Measurements from ENCODE around the gene PADI4. TPM values are rescaled to one million over a fixed set of nuclear protein-coding genes. Genes with fewer than 3 reads are reported as not detected.

The PADI4 gene
- total RNA-seq, 1 donor from 2014 or later, result not detected

DNA sequence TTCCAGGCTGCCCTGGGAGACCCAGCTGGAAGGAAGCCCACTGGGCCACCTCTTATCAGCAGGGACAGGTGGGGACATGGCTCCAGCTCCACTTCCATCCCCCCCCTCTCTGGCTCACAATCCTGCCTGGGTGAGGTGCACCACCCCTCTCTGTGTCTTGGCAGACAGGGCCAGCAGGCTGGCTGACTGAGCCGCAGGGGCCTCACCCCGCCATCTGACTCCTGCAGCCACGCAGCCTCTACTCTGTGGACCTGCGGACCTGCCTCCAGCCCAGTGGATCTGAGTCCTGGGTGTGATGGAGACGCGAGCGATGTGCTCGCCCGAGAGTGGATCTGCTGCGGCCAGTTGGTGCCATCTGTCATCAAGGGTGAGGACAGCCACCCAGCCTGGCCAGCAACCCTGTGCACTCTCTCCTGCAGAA, 101.4 kb downstream of the PADI4 start:
- H3K4me3 ChIP-seq (ENCODE audit: low read depth, low read length), result no peak overlapping the region
- no peak for DNase-seq (ENCODE audit: low read depth)
- TF ChIP-seq, protein P1, sequence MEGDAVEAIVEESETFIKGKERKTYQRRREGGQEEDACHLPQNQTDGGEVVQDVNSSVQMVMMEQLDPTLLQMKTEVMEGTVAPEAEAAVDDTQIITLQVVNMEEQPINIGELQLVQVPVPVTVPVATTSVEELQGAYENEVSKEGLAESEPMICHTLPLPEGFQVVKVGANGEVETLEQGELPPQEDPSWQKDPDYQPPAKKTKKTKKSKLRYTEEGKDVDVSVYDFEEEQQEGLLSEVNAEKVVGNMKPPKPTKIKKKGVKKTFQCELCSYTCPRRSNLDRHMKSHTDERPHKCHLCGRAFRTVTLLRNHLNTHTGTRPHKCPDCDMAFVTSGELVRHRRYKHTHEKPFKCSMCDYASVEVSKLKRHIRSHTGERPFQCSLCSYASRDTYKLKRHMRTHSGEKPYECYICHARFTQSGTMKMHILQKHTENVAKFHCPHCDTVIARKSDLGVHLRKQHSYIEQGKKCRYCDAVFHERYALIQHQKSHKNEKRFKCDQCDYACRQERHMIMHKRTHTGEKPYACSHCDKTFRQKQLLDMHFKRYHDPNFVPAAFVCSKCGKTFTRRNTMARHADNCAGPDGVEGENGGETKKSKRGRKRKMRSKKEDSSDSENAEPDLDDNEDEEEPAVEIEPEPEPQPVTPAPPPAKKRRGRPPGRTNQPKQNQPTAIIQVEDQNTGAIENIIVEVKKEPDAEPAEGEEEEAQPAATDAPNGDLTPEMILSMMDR (conservative IDR thresholded peaks at IDR 0.05; ENCODE audit: low read depth, low read length), result no peak

DNA sequence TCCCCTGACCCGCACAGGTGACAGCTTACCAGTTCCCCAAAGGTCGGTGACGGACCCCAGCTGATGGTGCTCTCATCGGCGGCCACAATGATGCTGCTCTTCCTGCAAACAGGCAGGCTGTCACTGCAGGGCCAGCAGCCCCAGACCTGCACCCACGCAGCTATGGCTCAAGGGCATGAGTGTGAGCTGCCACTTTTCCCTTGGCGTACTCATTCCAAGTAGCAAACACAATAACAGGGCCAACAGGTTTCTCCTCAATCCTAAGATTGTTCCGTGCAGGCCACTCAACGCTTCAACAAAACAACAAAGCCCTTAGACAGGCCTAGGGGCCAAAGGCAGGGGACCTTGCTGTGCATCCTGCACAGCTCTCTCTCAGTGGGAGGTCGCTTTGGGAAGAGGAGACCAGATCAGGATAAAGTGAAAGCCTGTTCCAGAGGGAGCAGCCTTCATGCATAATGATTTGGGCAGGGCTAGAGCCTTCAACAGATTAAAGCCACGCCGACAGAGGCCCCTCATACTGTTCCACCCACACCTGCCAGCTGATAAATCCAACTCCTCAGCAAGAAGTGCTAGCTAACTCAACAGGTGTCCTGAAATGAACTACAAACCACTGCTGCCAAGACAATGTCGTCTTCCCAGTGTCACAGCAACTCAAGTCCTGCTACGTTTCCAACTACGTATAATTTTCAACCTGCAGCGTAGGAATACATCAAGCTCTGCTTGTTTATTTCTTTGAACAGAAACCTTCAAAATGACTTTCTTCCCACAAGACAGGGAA, 104.3 kb downstream of the PADI4 start:
- no peak for DNase-seq (ENCODE audit: low read depth)
- no peak overlapping the region for H3K4me3 ChIP-seq (ENCODE audit: low read depth, low read length)
- TF ChIP-seq, protein P1 (conservative IDR thresholded peaks at IDR 0.05; ENCODE audit: low read depth, low read length), result no peak

Other genes starting within 250 kb of the PADI4 start
- gene PADI2, start 188.7 kb upstream of the PADI4 start, total RNA-seq, result 1.5 and 15.2 TPM in 2 replicates
- gene PADI1, start 103.1 kb upstream of the PADI4 start, total RNA-seq, result 1.1 and 3.4 TPM in 2 replicates
- gene PADI3, start 59.1 kb upstream of the PADI4 start, total RNA-seq, result 0.07 TPM in 1 of 2 replicates, not detected in the other
- not detected in 2 replicates for gene PADI6, start 64.0 kb downstream of the PADI4 start, total RNA-seq
- 106 and 135 TPM in 2 replicates for gene RCC2, start 131.5 kb downstream of the PADI4 start, total RNA-seq
- gene ARHGEF10L, start 231.5 kb downstream of the PADI4 start, total RNA-seq, result 17.4 and 27.8 TPM in 2 replicates